ENCODE measurements around the gene SF3A2. TPM values are rescaled to one million over a fixed set of nuclear protein-coding genes. Genes with fewer than 3 reads are reported as not detected.

Gene SF3A2
- total and polyA plus RNA-seq, 10 of the 15 experiments (the other 5 are each of a cell fraction or from before 2014, with no cell fraction given) = 0.33 to 143 (median 30.6) TPM

GRCh38 chr19:2188708-2189385, 47.8 kb upstream of the SF3A2 start:
- 95% methylated on average over 18 of the region's 19 CpGs for WGBS (ENCODE audit: insufficient coverage, insufficient replicate concordance, low lambda C conversion rate, missing lambda C conversion rate)

GRCh38 chr19:2189880-2190279, 46.7 kb upstream of the SF3A2 start:
- ATAC-seq (no peak), FAIRE-seq (no peak), DNase-seq (ENCODE audit: low read depth, low spot score) (no peak)
- ChIA-PET SMC1A (ENCODE audit: uncharacterized antibody, unreplicated experiment) (no interaction called here), RAD21 (ENCODE audit: unreplicated experiment) (no interaction called here), POLR2A (interaction anchor here (0.6 kb wide), 1 partner anchor 31 kb away, joined by 3 read pairs; no protein-coding TSS in a partner anchor), CTCF (no interaction called here)
- Histone ChIP-seq H3K9ac (ENCODE audit: control insufficient read depth, insufficient read depth, low read length) (no peak overlapping the region), H2AFZ (ENCODE audit: control insufficient read depth, low read depth, low read length) (no peak overlapping the region), H4K20me1 (ENCODE audit: control insufficient read depth, insufficient read depth) (no peaks in the 10 kb centered on the region; the same call in 1 of the 2 replicates), H3K27me3 (replicated peaks in 1 of 2; ENCODE audit: control insufficient read depth in 2 of 2, insufficient read depth in 2 of 2, low read length in 1 of 2) (no peaks in the 10 kb centered on the region), H3K4me1 (ENCODE audit: control insufficient read depth, insufficient read depth, low read length) (peaks cover 11% of the 10 kb centered on the region), H3K4me2 (ENCODE audit: control insufficient read depth, insufficient read depth) (no peak overlapping the region), H3K4me3 (no peak overlapping the region), H3K9me3 (replicated peaks; ENCODE audit: control insufficient read depth, insufficient read depth, low read length) (peaks cover 10% of the 10 kb centered on the region; the same call in 2 of the 3 replicates), H3K36me3 (ENCODE audit: control insufficient read depth in 2 of 2, insufficient read depth in 2 of 2, low read length in 1 of 2) (peaks cover 22 to 76% of the 10 kb centered on the region in 2 experiments; a peak in 3 of 4 replicates), H3K79me2 (ENCODE audit: control insufficient read depth, insufficient read depth, low read length) (peaks cover 33% of the 10 kb centered on the region), H3K27ac (ENCODE audit: control insufficient read depth, insufficient read depth) (no peak overlapping the region)
- TF ChIP-seq NFIC (IDR thresholded peaks at IDR 0.05; ENCODE audit: low read depth, low read length) = no peak
- peak; percentile 21; the same call in 1 of the 2 replicates for TF ChIP-seq POLR2A (IDR thresholded peaks at IDR 0.05; ENCODE audit: low read depth, low read length)
- intact Hi-C loops (cut with micrococcal nuclease; ENCODE audit: unreplicated experiment) = no loop called here
- 95% methylated on average over 15 of the region's 16 CpGs for WGBS (ENCODE audit: insufficient coverage, insufficient replicate concordance, low lambda C conversion rate, missing lambda C conversion rate)
- no TSS peak for BruUV-seq (replicated peaks)
- in situ Hi-C loops (cut with MboI) = no loop called here

More at GRCh38 chr19:2188708-2189385, 47.8 kb upstream of the SF3A2 start:
- in situ Hi-C loops (cut with MboI) = no loop called here
- ATAC-seq (no peak), FAIRE-seq (no peak), DNase-seq (ENCODE audit: low read depth, low spot score) (no peak)
- Histone ChIP-seq H4K20me1 (ENCODE audit: control insufficient read depth, insufficient read depth) (no peaks in the 10 kb centered on the region; the same call in 1 of the 2 replicates), H3K4me1 (ENCODE audit: control insufficient read depth, insufficient read depth, low read length) (peaks cover 13% of the 10 kb centered on the region), H3K79me2 (ENCODE audit: control insufficient read depth, insufficient read depth, low read length) (peaks cover 43% of the 10 kb centered on the region), H2AFZ (ENCODE audit: control insufficient read depth, low read depth, low read length) (no peak overlapping the region), H3K27ac (ENCODE audit: control insufficient read depth, insufficient read depth) (no peak overlapping the region), H3K4me2 (ENCODE audit: control insufficient read depth, insufficient read depth) (no peak overlapping the region), H3K27me3 (replicated peaks in 1 of 2; ENCODE audit: control insufficient read depth in 2 of 2, insufficient read depth in 2 of 2, low read length in 1 of 2) (no peaks in the 10 kb centered on the region), H3K36me3 (ENCODE audit: control insufficient read depth in 2 of 2, insufficient read depth in 2 of 2, low read length in 1 of 2) (peaks cover 27 to 80% of the 10 kb centered on the region in 2 experiments; a peak in 3 of 4 replicates), H3K9me3 (replicated peaks; ENCODE audit: control insufficient read depth, insufficient read depth, low read length) (peaks cover 10% of the 10 kb centered on the region; the same call in 2 of the 3 replicates), H3K4me3 (no peak overlapping the region), H3K9ac (ENCODE audit: control insufficient read depth, insufficient read depth, low read length) (no peak overlapping the region)
- CTCF ChIA-PET = no interaction called here
- POLR2A ChIA-PET = no interaction called here
- RAD21 ChIA-PET (ENCODE audit: unreplicated experiment) = interaction anchor here (5.0 kb wide), 1 partner anchor 20 kb away, joined by 22 read pairs; no protein-coding TSS in a partner anchor
- SMC1A ChIA-PET (ENCODE audit: uncharacterized antibody, unreplicated experiment) = no interaction called here
- no TSS peak for BruUV-seq (replicated peaks)
- intact Hi-C loops (cut with micrococcal nuclease; ENCODE audit: unreplicated experiment) = no loop called here
- TF ChIP-seq BCL3 (IDR thresholded peaks at IDR 0.05; ENCODE audit: borderline replicate concordance, insufficient read depth, low read depth, low read length, poor library complexity, severe bottlenecking) = peak; percentile 68
- 0 out of 2 replicates have a peak, but pooled peaks have one; percentile 28 for TF ChIP-seq POLR2AphosphoS5 (IDR thresholded peaks at IDR 0.05; ENCODE audit: low read length)
- no peak for TF ChIP-seq CHD2 (IDR thresholded peaks at IDR 0.05; ENCODE audit: borderline replicate concordance, low read depth, low read length)
- no peak for TF ChIP-seq HDGF (IDR thresholded peaks at IDR 0.05)
